Activated CD4-positive, CD25-positive, alpha-beta regulatory T cell treated with anti-CD3 and anti-CD28 coated beads, Interleukin-2, amount 50 U/mL, for 16 hours (primary cell): ENCODE results near the gene ITGB8.

Experiments used
- DNase-seq: peaks from one replicate; pipeline ENCODE4 v3.0.0-alpha.2; 2020; ENCODE audit warnings: low read depth, low spot score

Gene ITGB8

DNA sequence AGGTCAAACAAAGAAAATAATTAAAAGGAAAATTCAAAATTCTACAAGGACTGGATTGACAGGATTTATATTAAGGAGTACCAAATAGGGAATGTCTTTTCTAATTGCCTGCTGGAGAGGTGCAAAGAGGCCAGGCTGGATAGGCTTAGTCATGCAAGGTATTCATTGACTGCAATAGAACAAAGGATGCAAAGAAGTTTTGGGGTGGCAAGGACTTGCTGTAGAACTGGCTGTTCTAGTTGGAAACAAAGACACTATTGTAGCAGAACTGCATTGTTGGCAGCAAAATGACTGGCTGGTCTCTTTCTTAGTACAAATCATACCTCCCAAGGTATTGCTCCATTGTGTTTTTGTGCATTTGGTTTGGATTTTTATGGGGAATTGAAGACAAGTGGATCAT is 10.1 kb downstream of the ITGB8 start:
- DNase-seq = no peak

DNA sequence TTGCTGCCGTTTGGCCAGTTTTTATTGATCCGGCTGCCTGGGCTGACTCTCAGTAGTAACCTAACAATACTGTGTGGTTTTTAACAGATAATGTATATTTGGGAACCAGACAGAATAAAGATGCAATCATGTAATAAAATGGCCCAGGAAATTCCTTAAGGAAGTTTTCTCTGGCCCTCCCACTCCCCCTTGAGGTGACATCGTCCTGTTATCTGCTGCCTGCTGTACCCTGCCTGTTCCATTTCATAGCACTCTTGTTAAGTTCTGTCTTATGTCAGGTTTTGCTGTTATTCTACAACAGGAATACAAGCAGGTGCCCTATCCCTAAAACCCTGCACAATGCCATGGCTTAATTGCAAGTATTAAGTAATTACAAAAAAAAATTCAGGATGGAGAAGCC is 12.5 kb downstream of the ITGB8 start:
- no peak for DNase-seq

DNA sequence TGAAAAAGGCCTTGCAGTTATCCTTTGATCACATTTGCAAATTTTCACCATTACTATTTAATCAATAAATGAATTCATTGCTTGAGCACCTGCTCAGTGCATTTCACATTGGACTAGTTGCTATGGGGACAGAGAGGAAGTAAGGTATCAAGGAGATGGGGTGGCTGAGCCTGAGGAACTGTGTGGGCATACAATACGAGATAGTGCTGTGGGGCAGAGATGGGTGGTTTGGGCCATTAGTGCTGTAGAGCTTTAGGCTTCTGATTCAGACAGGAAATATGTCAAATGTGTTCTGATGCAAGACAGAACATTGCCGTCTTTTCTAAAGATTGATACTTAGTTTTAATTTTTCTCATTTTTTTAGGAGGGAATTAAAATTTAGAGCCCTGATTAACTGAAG is 13.2 kb downstream of the ITGB8 start:
- DNase-seq = no peak

DNA sequence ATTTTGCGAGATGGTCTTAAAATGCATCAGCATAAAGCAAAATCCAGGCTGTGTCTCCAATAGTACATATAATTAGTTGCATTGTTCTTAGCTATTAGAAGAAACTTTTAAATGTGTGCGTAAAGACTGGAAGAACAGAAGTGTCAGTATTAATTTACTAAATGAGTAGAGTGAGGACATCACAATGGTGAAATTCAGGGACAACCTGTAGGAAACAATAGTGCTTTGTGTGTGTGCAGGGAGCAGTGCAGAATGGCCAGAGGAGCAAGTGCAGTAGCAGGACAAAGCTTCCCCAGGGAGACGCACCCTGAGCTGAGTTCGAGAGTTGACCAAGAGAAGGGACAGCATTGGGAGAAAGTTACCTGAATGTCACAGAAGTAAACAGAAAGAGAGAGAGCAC is 13.7 kb downstream of the ITGB8 start:
- no peak for DNase-seq

DNA sequence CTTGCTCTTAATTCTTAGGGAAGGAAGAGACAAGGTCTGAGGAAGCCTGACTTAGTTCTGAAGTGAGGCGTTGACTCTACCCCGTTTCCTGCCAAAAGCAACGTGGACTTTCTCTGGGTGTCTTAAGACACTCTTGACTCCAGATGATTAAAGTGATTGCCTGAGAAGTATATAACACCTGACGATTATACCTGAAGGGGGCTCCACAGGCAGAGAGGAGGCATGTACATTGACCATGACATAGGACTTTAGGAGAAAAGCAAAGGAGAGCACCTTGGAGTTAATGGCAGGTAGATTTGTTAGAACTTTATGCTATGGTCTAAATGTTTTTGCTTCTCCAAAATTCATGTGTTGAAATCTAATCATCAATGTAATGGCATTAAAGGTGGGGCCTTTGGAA is 15.9 kb downstream of the ITGB8 start:
- DNase-seq = no peak

DNA sequence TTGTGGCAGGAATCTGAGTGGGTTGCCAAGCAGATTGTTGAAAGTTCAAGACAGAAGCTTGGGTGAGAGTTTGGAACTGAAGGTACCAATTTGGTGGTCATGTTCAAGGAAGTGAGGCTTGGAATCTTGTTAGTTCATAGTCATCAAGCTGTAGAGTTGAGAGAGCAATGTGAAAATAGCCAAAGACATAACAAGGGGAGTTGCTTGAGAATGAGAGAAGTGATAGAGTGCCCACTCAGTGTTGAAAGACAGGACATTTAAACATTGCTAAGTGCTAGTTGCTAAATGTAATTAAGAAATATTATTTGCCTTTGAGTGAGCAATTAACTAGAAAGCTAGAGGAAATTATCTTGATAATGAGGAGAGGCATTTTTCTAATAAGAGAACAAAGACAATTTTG is 17.0 kb downstream of the ITGB8 start:
- no peak for DNase-seq

DNA sequence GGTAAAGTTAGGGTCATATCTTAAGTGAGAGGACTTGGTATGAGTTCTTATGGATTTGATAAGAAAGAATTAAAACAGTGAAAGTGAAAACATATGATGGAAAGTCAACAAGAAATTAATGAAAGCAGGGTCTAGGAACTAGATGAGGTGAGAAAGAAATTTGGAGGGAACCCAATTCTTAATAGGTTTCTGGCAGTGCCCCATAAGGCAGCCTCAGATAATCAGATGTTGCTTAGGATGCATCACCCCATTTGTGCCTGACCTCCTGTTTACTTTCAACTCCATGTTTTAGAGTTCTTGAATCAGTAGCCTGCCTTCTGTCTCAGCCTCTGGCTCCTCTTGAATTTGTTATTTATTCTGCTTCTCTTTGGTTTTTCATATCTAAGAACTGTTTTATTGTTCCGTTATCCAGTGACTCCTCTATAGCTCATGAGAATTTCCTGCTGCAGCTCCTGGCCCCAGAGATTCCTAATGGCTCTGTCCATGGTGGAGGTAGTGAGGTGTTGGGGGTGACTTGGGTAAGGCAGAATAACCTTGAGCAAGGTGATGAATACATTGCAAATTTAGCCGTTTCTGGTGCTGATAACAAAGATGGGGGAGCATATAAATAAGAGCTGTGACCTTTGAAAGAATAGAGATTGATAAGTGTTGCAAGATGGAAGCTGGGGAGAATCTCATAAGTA is 17.6 kb downstream of the ITGB8 start:
- DNase-seq = no peak

DNA sequence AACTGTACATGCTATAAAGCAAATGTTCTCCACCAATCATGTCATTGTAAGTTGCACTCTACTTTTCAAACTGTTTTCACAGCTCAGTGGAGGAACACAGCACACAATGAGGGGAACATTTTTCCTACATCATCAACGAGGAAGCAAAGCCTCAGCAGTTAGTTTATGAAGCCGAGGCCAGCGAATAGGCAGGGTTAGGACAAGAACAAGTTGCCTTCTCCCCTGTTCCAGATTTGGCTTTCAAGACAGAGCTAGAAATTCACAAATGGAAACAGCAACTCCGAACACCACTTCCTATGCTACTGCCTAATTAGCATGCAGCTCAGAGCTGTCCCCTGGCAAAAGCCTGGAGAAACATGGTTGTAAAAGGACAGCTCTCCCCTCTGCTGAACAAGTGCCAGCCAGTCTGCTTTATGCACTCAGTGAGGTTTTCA is 19.8 kb downstream of the ITGB8 start:
- DNase-seq = no peak

DNA sequence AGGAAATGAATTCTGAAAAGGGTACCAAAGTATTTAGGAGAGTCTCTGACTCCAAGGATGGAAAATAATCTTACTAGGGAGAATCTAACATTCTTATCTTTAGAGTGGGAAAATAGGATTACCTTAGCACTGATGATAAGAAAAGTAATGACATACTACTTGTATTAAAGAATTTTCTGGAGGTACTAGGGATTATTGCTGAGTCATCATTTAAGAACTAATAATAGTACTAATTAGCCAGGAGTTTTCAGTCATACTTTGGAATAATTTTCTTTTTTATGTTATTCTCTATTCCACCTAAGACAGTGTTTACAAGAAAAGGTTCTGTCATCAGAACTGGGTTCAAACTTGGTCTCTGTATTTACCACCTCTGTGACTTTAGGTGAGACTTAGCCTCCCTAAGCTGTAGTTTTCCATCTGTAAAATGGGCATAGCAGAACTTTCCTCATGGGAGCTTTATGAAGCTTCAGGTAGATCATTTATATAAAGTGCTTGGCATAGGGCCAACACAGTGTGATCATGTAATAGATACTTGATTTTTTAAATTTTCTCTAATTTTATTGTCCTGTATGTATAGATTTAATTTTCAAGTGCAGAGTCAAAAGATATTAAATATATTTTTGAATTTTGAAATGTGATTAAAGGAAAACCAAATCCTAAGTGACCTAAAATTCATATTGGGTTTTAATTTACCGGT is 20.4 kb downstream of the ITGB8 start:
- no peak for DNase-seq

DNA sequence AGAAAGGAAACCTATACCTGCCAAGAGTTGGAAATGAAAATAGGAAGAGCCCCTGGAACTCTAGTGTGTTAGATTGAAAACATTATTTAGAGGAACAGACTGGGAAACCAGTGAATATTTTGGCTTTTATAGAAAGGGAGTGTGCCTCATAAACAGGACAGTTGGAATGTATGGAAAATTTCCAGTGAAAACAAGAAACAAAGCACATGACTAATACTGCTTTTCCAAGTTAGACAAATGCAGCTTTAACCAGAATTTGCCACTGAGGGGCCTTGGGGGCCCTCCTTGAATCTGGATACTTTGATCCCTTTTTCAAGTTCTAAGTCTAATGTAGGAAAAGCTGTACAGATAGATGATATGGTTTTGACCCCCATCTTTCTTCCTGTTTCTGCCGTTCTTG is 21.2 kb downstream of the ITGB8 start:
- no peak for DNase-seq

DNA sequence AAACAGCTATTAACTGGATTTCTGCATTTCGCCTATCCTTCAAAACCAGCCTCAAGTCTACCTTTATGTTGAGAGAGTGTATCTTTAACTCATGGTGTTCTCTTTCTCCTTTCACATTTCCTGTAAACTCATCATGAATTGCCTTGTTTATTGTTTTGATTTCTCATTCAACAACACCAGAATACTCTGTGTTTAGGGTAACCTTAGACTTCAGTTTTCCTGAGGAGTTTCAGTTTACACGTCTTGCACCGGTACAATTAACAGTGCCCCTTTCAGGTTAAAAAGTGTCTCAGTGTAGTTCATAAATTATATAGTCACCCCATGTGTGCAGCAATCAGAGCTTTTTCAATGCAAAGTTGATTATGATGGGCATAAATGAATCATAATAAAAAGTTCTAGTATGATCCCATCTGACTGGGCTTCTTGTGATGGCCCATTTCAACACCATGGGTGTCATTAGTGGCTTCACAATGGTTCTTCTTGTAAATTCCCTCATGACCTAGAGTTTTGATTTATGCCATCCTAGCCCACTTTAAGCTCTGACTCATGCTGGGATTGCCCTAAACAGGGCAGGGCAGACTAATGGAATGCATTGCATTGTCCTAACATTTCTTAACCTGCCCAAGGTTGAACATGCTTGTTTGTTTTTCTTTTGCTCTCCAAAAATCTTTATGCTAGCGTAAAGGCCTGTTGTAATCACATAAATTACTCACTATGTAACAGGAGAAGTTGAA is 22.0 kb downstream of the ITGB8 start:
- no peak for DNase-seq

DNA sequence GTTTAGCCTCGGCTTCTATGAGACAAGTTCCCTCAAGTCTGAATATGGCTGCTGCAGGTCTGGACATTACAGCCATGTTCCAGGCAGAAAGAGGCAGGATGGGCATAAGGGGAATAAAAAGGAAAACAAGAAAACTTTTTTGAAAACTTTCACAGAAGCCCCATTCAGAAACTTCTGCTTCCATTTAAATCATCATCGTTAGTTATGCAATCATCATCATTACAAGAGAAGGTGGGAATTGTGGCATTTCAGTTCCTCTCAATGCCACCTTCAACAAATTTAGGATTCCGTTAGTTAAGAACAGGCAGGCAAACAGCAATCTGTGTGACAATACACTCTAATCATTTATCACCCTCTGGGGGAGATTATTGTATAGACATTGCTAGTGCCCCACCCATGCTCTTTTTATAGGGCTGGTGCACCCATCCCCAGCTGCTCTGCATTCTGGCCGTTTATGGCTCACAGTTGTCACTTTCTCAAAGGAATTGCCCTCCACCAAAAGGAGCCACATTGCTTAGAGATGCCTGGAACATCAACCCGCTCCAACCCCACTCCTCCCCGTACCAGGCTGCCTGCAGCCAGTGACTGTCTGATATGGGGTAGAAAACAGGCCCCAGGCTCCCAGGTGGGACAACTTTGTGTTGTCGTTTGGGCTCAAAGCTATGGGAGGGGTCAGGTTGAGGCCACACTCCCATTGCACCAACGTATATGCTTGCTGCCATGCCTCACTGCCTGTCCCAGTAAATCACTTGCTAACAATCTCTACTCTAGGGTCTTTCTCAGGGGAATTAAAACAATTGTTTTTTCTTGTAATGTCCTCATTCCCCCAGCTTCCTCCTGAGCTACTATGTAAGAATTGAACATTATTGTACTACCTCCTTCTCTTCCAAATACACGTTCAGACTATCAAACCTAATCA is 24.2 kb downstream of the ITGB8 start:
- no peak for DNase-seq

DNA sequence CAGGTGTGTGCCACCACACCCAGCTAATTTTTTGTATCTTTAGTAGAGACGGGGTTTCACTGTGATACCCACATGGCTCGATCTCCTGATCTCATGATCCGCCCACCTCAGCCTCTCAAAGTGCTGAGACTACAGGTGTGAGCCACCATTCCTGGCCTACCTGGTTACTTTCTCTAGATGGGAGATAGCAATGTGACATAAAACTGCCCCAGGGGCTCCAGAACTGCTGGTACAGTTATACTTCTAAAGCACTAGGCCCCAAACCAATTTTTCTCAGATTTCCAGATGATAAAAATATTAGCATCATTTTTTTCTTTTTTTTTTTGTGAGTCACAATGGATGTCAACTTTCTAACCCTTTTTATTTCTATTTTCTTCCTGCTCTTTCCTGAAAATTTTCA is 27.4 kb downstream of the ITGB8 start:
- DNase-seq = no peak

DNA sequence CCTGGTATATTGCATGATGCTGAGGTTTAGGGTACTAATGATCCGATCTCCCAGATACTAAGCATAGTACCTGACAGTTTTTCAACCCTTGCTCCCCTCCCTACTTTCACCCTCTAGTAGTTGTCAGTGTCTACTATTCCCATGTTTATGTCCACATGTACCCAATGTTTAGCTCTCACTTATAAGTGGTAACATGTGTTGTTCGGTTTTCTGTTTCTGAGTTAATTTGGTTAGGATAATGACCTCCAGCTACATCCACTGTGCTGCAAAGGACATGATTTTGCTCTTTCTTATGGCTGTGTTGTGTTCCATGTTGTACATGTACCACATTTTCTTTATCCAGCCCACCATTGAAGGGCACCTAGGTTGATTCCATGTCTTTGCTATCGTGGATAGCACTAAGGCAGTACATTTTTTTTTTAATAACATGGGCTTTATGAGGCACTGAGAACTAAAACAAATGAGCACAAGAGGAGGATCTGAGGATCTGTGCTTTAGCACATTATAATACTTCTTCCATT is 28.1 kb downstream of the ITGB8 start:
- DNase-seq = no peak

DNA sequence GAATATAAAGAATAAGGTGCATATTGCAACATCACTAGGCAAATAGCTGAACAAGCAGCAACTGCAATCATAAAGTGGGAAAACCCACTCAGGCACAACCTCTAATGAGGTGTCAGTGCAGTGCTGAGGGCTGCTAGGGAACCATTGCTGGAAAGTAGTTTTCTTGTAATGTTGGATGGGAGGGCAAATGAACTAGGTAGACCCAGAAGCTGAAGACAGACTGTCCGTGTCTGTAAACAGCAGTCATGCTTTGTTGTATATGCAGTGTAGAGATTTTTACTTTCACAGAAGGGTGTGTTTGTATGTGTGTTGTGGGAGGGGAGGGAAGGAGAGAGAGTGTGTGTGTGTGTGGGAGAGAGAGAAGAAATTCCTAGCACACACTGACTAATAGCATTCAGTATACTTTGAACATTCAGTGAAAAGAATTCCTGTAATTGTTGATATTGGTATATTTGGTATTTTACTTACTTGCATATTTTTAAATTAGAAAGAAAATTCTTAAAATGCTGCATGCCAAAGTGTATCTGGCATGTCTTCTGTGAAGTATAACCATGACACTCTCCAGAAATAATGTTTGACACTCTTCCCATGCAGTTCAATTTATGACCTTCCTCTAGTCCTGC is 28.8 kb downstream of the ITGB8 start:
- DNase-seq = no peak

DNA sequence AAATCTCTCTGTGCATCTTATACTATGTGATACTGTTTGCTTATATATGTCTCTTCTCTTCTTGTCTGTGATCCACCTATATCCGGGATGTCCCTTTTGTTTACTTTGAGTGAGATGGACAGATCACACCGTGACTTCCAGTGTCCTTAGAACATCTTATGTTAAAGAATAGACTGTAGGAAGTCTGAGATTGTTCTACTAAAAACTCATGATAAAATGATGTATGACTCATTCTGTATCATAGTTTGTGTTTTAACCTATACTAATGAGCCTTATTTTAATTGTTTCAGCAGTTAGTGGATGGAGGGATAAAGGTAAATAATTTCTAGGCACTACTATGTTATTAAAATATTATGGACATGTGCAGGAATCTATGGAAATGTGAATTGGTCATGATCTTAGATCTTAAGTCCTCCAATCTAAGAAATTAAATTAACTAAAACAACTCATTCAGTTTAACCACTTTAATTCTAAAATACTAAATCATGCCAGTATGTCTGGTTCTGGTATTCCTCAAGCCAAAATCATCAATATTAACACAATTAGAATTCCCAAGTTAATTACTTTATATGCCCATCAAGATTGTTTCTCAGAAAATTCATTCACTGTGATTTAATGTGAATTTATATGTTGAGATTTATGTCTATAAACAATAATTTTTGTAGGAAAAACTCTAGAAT is 32.0 kb downstream of the ITGB8 start:
- no peak for DNase-seq

DNA sequence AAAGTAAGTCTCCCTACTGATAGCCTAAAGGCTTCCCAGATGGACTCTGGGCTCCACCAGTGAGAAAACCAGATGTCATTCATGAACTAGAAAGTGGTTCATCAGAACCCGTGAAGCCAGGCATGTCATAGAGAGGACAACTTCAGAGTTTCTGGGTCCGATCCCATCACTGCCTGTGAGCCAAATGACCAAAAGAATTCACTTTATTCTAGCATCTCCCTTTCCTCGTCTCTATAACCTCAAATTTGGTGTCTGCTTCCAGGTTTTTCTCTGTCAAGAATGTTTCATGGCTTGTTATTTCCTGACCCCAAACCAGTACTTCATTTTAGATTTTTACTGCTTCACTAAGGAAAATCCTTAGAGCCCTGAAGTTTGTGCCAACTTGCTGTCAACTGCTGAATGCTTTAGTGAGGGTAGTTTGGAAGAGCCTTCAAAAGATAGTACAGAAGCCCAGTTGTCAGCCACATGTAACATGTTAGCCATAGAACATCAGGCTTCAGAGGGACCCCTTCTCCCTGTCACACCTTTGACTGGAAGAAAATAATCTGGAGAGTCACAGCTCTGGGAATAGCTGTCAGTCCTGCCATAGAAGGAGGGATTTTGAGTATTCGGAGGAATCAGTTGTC is 34.0 kb downstream of the ITGB8 start:
- no peak for DNase-seq

DNA sequence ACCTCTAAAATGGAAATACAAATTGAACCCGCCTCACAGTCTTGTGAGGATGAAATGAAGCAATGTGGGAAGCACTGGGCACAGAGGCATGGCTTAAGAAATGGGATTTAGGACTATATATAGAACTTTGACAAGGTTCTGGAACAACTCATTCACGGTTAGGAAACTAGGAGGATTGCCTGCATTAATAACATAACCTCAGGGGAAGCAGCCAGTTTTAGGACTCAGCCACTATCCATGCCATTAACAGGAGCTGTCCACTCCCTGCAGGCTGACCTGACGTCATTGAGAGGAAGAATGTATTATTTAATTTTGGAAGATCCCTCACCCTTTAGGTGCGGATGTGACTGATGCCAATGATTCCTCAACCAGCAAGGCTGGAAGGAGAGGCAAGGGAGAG is 34.8 kb downstream of the ITGB8 start:
- no peak for DNase-seq

DNA sequence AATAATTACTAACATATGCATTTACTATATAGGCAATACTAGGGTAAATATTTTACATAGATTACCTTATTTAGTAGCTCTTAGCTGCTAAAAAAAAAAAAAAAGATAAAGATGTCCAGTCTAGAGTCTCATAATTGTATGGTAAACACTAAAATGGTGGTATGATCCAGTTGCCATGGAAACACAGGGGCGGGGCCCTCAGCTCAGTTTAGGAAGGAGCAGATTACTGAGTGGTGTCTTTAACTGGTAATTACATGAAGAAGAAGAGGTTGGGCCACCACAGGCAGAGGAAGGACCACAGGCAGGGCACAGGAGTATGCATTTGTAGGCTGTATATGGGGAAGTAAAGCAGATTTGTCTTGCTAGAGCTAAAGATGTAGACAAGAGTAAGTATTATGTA is 43.7 kb downstream of the ITGB8 start:
- DNase-seq = no peak

DNA sequence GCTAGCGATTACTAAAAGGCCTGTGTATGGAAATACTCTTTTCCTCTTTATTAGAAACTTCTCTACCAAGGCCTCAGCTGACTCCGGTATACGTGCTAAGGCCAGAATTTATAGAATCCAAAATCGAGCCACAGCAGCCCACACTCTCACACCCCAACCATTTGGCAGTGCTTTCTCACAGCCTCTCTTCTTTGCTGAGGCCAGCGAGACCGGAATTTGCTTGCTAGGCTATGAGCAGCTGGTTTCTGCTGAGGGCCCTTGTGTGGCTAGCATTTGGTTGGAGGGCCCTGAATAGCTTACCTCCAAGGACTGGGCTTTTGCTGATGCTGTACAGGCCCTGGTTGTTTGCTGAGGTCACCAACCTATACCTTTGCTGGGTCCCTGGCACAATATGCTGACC is 46.1 kb downstream of the ITGB8 start:
- no peak for DNase-seq
